Keratinocyte (primary cell): ENCODE results near the gene TSACC. TPM values are rescaled to one million over a fixed set of nuclear protein-coding genes. Genes with fewer than 3 reads are reported as not detected.

ENCODE experiments used
- DNase-seq: peaks from one replicate; pipeline ENCODE4 v3.0.0-alpha.2; 2011; ENCODE audit warnings: low read depth, missing footprints, low spot score
- FAIRE-seq: peaks from 2 replicates; lab custom pipeline; 2011; peaks lifted over from hg19 to GRCh38; lab: Jason Lieb, UNC
- H2AFZ ChIP-seq: 2 replicates; pipeline ENCODE4 v1.6.0; 2012; ENCODE audit warnings: low read length, control low read depth, inconsistent platforms; ENCODE audit not compliant: control insufficient read depth
- H3K27ac ChIP-seq: 2 replicates; pipeline ENCODE4 v1.5.1; 2011; ENCODE audit warnings: low read length; ENCODE audit not compliant: control insufficient read depth, insufficient read depth
- H3K27me3 ChIP-seq: 3 replicates; pipeline ENCODE4 v1.6.0; 2011; ENCODE audit warnings: low read length; ENCODE audit not compliant: control insufficient read depth, insufficient read depth; ENCODE audit errors: extremely low read depth
- H3K36me3 ChIP-seq, 2 experiments: 2 replicates in 1 of 2; 3 replicates in 1 of 2; pipeline ENCODE4 v1.5.1; 2011; ENCODE audit warnings: low read length in 2 of 2, mild to moderate bottlenecking in 1 of 2; ENCODE audit not compliant: control insufficient read depth in 2 of 2, insufficient read depth in 2 of 2; ENCODE audit errors: extremely low read depth in 1 of 2
- H3K4me1 ChIP-seq: 3 replicates; pipeline ENCODE4 v1.5.1; 2011; ENCODE audit warnings: low read length; ENCODE audit not compliant: control insufficient read depth, insufficient read depth; ENCODE audit errors: extremely low read depth
- H3K4me2 ChIP-seq: 3 replicates; pipeline ENCODE4 v1.6.0; 2011; ENCODE audit warnings: low read depth, low read length; ENCODE audit not compliant: control insufficient read depth, insufficient read depth; ENCODE audit errors: extremely low read depth
- H3K4me3 ChIP-seq, 3 experiments: fragments of 200-600 bp in 1 of 3; sonication (generic) in 1 of 3; 2 replicates in 2 of 3; 3 replicates in 1 of 3; pipeline ENCODE4 v1.5.1; 2011 to 2016; ENCODE audit warnings: low read length in 3 of 3, mild to moderate bottlenecking in 3 of 3, control low read depth in 2 of 3, inconsistent platforms in 1 of 3, low read depth in 1 of 3, mixed read lengths in 1 of 3, mixed run types in 1 of 3, moderate library complexity in 1 of 3; ENCODE audit not compliant: control insufficient read depth in 2 of 3, insufficient read depth in 2 of 3; ENCODE audit errors: extremely low read depth in 1 of 3
- H3K79me2 ChIP-seq: 2 replicates; pipeline ENCODE4 v1.6.0; 2012; ENCODE audit warnings: low read length; ENCODE audit not compliant: control insufficient read depth, insufficient read depth
- H3K9ac ChIP-seq: 3 replicates; pipeline ENCODE4 v1.6.0; 2011; ENCODE audit warnings: low read length; ENCODE audit not compliant: control insufficient read depth, insufficient read depth; ENCODE audit errors: extremely low read depth
- H3K9me1 ChIP-seq: 3 replicates; pipeline ENCODE4 v1.6.0; 2011; ENCODE audit warnings: low read length; ENCODE audit not compliant: control insufficient read depth, insufficient read depth; ENCODE audit errors: extremely low read depth
- H3K9me3 ChIP-seq: 2 replicates; pipeline ENCODE4 v1.5.1; 2012; ENCODE audit warnings: low read depth, low read length; ENCODE audit not compliant: control insufficient read depth
- H4K20me1 ChIP-seq: 3 replicates; pipeline ENCODE4 v1.6.0; 2011; ENCODE audit warnings: low read length; ENCODE audit not compliant: control insufficient read depth, insufficient read depth; ENCODE audit errors: extremely low read depth
- EZH2 ChIP-seq: IDR thresholded peaks from one replicate; pipeline ENCODE4 v1.6.1; 2012; ENCODE audit warnings: inconsistent platforms, mild to moderate bottlenecking, low read length, moderate library complexity
- dilution Hi-C: fragments of 300-500 bp; cut with MboI; formaldehyde crosslinking; loops from one replicate; pipeline ENCODE4 v1.7.0; 2020; ENCODE audit warnings: low sequenced_read_pairs; ENCODE audit not compliant: extremely low pct_ligation_motif_present
- polyA plus RNA-seq, 5 experiments: library from polyadenylated mRNA; depleted of rRNA in 3 of 5; stranded (reverse) in 3 of 5; stranded (forward) in 1 of 5; unstranded in 1 of 5; fragments of >200 nt; gene quantifications; 1 replicate in 1 of 5; 2 replicates in 3 of 5; 3 replicates in 1 of 5; pipeline versions ENCODE4 v1.2.1 to v1.2.3, GENCODE V29; 2011 to 2012; ENCODE audit warnings: missing spikeins in 2 of 5, low read depth in 1 of 5, low replicate concordance in 1 of 5
- TF ChIP-seq, protein P1 (sequence below), 3 experiments: IDR thresholded peaks in 1 of 3; conservative IDR thresholded peaks in 1 of 3; optimal IDR thresholded peaks in 1 of 3; 2 replicates in 2 of 3; 3 replicates in 1 of 3; pipeline versions ENCODE3 to v1.5.1; 2011; ENCODE audit warnings: low read length in 3 of 3, mild to moderate bottlenecking in 3 of 3, moderate library complexity in 2 of 3, control low read depth in 1 of 3, inconsistent platforms in 1 of 3; ENCODE audit not compliant: insufficient read depth in 2 of 3; ENCODE audit errors: extremely low read depth in 1 of 3

Gene TSACC
- polyA plus RNA-seq, 1 donor (not counting 4 experiments of a cell fraction or from before 2014, with no cell fraction given) = 2.5 TPM

DNA sequence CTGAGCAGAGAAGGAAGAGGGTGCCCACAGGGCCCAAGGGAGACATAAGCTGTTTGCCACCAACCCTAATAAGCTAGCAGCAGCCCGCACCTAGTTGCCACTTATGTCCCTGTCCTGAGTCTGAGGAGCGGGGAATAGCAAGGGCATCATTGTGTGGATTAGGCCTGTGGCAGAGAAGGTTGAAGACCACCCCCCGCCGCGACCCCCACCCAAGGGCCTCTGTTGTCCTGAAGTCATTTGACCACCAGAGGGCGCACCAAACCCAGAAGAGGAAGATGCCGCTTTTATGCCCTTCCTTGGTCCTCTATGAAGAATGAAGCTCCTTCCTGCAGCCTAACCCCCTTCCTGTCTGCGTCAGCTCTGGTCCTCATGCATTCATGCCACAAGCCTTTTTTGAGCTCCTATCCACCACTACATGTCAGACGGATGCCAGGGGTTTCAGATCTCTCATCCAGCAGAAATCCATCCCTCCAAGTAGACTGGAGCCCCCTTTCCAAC, 47.3 kb downstream of the TSACC start:
- Histone ChIP-seq H3K9me3 (no peaks in the 10 kb centered on the region), H2AFZ (no peak overlapping the region), H3K4me2 (no peak overlapping the region), H4K20me1 (no peaks in the 10 kb centered on the region), H3K4me1 (no peaks in the 10 kb centered on the region), H3K36me3 (no peaks in the 10 kb centered on the region), H3K27me3 (peaks cover 30% of the 10 kb centered on the region), H3K27ac (no peak overlapping the region), H3K79me2 (no peaks in the 10 kb centered on the region), H3K9me1 (no peaks in the 10 kb centered on the region), H3K4me3 (no peak overlapping the region), H3K9ac (no peak overlapping the region)
- dilution Hi-C loops = no loop called here
- no peak for TF ChIP-seq EZH2
- TF ChIP-seq, protein P1, sequence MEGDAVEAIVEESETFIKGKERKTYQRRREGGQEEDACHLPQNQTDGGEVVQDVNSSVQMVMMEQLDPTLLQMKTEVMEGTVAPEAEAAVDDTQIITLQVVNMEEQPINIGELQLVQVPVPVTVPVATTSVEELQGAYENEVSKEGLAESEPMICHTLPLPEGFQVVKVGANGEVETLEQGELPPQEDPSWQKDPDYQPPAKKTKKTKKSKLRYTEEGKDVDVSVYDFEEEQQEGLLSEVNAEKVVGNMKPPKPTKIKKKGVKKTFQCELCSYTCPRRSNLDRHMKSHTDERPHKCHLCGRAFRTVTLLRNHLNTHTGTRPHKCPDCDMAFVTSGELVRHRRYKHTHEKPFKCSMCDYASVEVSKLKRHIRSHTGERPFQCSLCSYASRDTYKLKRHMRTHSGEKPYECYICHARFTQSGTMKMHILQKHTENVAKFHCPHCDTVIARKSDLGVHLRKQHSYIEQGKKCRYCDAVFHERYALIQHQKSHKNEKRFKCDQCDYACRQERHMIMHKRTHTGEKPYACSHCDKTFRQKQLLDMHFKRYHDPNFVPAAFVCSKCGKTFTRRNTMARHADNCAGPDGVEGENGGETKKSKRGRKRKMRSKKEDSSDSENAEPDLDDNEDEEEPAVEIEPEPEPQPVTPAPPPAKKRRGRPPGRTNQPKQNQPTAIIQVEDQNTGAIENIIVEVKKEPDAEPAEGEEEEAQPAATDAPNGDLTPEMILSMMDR (optimal IDR thresholded peaks at IDR 0.05 in 1 of 3, IDR thresholded peaks at IDR 0.05 in 1 of 3, conservative IDR thresholded peaks at IDR 0.05 in 1 of 3; ENCODE audit: extremely low read depth in 1 of 3, insufficient read depth in 2 of 3, low read length in 3 of 3) = peak; percentile 81 to 95 (median 89)
- DNase-seq (peak; percentile 21), FAIRE-seq (peak; percentile 70)

DNA sequence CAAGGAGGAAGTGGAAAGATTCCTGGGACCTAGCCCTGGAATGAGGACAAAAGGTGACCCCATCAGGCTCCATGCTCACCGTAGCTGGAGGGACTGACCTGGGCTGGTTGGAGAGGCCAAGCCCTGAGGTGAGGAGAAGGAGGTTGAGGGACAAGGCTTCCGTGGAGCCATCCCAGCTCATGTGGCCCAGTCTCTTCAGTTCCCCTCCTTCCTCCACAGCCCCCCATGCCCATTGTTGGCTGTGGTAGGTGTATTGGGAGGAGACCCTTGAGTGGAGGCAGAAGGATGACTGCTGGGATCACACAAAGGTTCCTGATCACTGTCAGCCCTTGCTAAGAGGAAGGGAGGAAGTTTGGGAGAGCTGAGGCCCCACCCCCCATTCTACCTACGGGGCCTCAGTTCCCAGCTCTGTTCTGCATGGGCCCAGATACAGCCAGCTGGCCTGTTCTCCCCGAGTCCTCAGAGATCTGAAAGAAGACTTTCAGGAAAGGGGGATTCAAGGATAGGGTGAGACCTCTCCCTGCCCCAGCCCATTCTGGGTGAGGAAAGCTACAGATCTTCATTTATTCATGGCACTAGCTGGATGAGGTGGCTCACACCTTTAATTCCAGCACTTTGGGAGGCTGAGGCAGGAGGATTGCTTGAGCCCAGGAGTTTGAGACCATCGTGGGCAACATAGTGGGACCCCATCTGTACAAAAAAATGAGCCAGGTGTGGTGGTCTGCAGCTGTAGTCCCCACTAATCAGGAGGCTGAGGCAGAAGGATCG, 48.0 kb downstream of the TSACC start:
- FAIRE-seq (no peak), DNase-seq (no peak)
- TF ChIP-seq, protein P1 (optimal IDR thresholded peaks at IDR 0.05 in 1 of 3, IDR thresholded peaks at IDR 0.05 in 1 of 3, conservative IDR thresholded peaks at IDR 0.05 in 1 of 3; ENCODE audit: extremely low read depth in 1 of 3, insufficient read depth in 2 of 3, low read length in 3 of 3) = no peak
- TF ChIP-seq EZH2 = no peak
- dilution Hi-C loops = no loop called here
- no peak overlapping the region for H3K9ac ChIP-seq
- no peak overlapping the region for H3K4me2 ChIP-seq
- no peak overlapping the region for H2AFZ ChIP-seq
- H3K9me3 ChIP-seq = no peaks in the 10 kb centered on the region
- no peaks in the 10 kb centered on the region for H3K79me2 ChIP-seq
- H3K36me3 ChIP-seq = no peaks in the 10 kb centered on the region
- no peak overlapping the region for H3K4me3 ChIP-seq
- H3K9me1 ChIP-seq = no peaks in the 10 kb centered on the region
- no peaks in the 10 kb centered on the region for H3K4me1 ChIP-seq
- H3K27ac ChIP-seq = no peak overlapping the region
- H4K20me1 ChIP-seq = no peaks in the 10 kb centered on the region
- peaks cover 33% of the 10 kb centered on the region for H3K27me3 ChIP-seq
